GM12878 (cell line): ENCODE measurements around the gene PRDM8. TPM values are rescaled to one million over a fixed set of nuclear protein-coding genes. Genes with fewer than 3 reads are reported as not detected.
A peak's percentile ranks its signal among the peaks of the same experiment; 100 is the strongest.

Source experiments
- ATAC-seq: fragments of 200-7000 bp; cut with Tn5 transposase; 3 replicates; pipeline ENCODE4 v1.9.1; 2020; ENCODE audit warnings: mild to moderate bottlenecking, moderate library complexity
- BruUV-seq: library from RNA; stranded (reverse); fragments of 400-500 nt; replicated peaks from 2 replicates; lab custom pipeline; 2021; lab: Mats Ljungman, UMichigan
- CTCF ChIA-PET: fragments of 300-600 bp; sonication (Branson Sonifier 250); formaldehyde crosslinking; extraction: SDS; loops from one replicate; lab custom pipeline; 2021; ENCODE audit warnings: inconsistent platforms; lab: Yijun Ruan, JAX
- POLR2A ChIA-PET: fragments of 350-600 bp; formaldehyde crosslinking; extraction: SDS; loops from one replicate; lab custom pipeline; 2021; ENCODE audit warnings: inconsistent platforms; lab: Charles Lee
- RAD21 ChIA-PET: fragments of 300-600 bp; sonication (Branson Sonifier 250); formaldehyde crosslinking; loops from one replicate; lab custom pipeline; 2023; ENCODE audit warnings: antibody characterized with exemption; ENCODE audit not compliant: unreplicated experiment; lab: Charles Lee
- SMC1A ChIA-PET: fragments of 300-600 bp; sonication (Branson Sonifier 250); formaldehyde crosslinking; loops from one replicate; lab custom pipeline; 2023; ENCODE audit not compliant: unreplicated experiment, uncharacterized antibody; lab: Charles Lee
- DNase-seq: peaks from one replicate; pipeline ENCODE4 v3.0.0-alpha.2; 2011; ENCODE audit warnings: low read depth, low spot score
- FAIRE-seq: peaks from 3 replicates; lab custom pipeline; 2011; peaks lifted over from hg19 to GRCh38; lab: Jason Lieb, UNC
- H2AFZ ChIP-seq: 2 replicates; pipeline ENCODE4 v1.6.0; 2011; ENCODE audit warnings: low read depth, low read length, control low read depth; ENCODE audit not compliant: control insufficient read depth
- H3K27ac ChIP-seq: 2 replicates; pipeline ENCODE4 v1.5.1; 2011; ENCODE audit warnings: control low read depth; ENCODE audit not compliant: control insufficient read depth, insufficient read depth
- H3K27me3 ChIP-seq, 2 experiments: replicated peaks in 1 of 2; 2 replicates each; pipeline versions ENCODE4 v1.6.0 to v1.6.1; 2011; ENCODE audit warnings: low read length in 1 of 2; ENCODE audit not compliant: control insufficient read depth in 2 of 2, insufficient read depth in 2 of 2
- H3K36me3 ChIP-seq, 2 experiments: 2 replicates each; pipeline ENCODE4 v1.5.1; 2011; ENCODE audit warnings: low read length in 1 of 2; ENCODE audit not compliant: control insufficient read depth in 2 of 2, insufficient read depth in 2 of 2
- H3K4me1 ChIP-seq: 2 replicates; pipeline ENCODE4 v1.6.1; 2011; ENCODE audit warnings: mild to moderate bottlenecking, low read length, moderate library complexity, mixed read lengths; ENCODE audit not compliant: control insufficient read depth, insufficient read depth
- H3K4me2 ChIP-seq: 2 replicates; pipeline ENCODE4 v1.6.0; 2011; ENCODE audit warnings: control low read depth; ENCODE audit not compliant: control insufficient read depth, insufficient read depth
- H3K4me3 ChIP-seq: fragments of 200-600 bp; sonication (generic); 2 replicates; pipeline ENCODE4 v1.5.1; 2016
- H3K79me2 ChIP-seq: 2 replicates; pipeline ENCODE4 v1.6.0; 2011; ENCODE audit warnings: low read length; ENCODE audit not compliant: control insufficient read depth, insufficient read depth
- H3K9ac ChIP-seq: 2 replicates; pipeline ENCODE4 v1.8.0; 2011; ENCODE audit warnings: low read length, control low read depth, mixed read lengths; ENCODE audit not compliant: control insufficient read depth, insufficient read depth
- H3K9me3 ChIP-seq: replicated peaks from 3 replicates; pipeline ENCODE4 v1.5.1; 2011; ENCODE audit warnings: mild to moderate bottlenecking, low read length; ENCODE audit not compliant: control insufficient read depth, insufficient read depth
- H4K20me1 ChIP-seq: 2 replicates; pipeline ENCODE4 v1.6.0; 2011; ENCODE audit not compliant: control insufficient read depth, insufficient read depth
- ATF2 ChIP-seq: IDR thresholded peaks from 2 replicates; pipeline ENCODE4 v1.6.1; 2012; ENCODE audit warnings: low read length, inconsistent platforms
- BCLAF1 ChIP-seq: fragments of 450-650 bp; IDR thresholded peaks from 2 replicates; pipeline ENCODE4 v1.6.1; 2017; ENCODE audit warnings: antibody characterized with exemption, mild to moderate bottlenecking, moderate library complexity
- BMI1 ChIP-seq: fragments of 450-650 bp; IDR thresholded peaks from 2 replicates; pipeline ENCODE4 v1.6.1; 2016; ENCODE audit warnings: mild to moderate bottlenecking, moderate library complexity, borderline replicate concordance
- CHD1 ChIP-seq: IDR thresholded peaks from 2 replicates; pipeline ENCODE4 v1.6.1; 2012; ENCODE audit warnings: low read depth, low read length, improper control_type of control experiment
- CHD2 ChIP-seq: IDR thresholded peaks from 2 replicates; pipeline ENCODE4 v1.6.1; 2011; ENCODE audit warnings: low read depth, low read length, improper control_type of control experiment, borderline replicate concordance
- CTCF ChIP-seq, 3 experiments: IDR thresholded peaks in 2 of 3; conservative IDR thresholded peaks in 1 of 3; 2 replicates each; pipeline ENCODE4 v1.5.1; 2011; ENCODE audit warnings: low read depth in 3 of 3, low read length in 3 of 3, mild to moderate bottlenecking in 3 of 3, control low read depth in 2 of 3, moderate library complexity in 2 of 3, inconsistent platforms in 1 of 3, mixed read lengths in 1 of 3; ENCODE audit not compliant: control insufficient read depth in 2 of 3, insufficient read depth in 1 of 3; ENCODE audit errors: extremely low read depth in 1 of 3
- EED ChIP-seq: sonication (generic); IDR thresholded peaks from 2 replicates; pipeline ENCODE4 v1.6.1; 2016; ENCODE audit warnings: antibody characterized with exemption, low read depth
- FOXK2 ChIP-seq: fragments of 450-650 bp; IDR thresholded peaks from 2 replicates; pipeline ENCODE4 v1.6.1; 2017; ENCODE audit warnings: mild to moderate bottlenecking, moderate library complexity
- GABPA ChIP-seq: IDR thresholded peaks from 2 replicates; pipeline ENCODE4 v1.6.1; 2014; ENCODE audit warnings: antibody characterized with exemption, low read depth, mild to moderate bottlenecking, inconsistent platforms
- HCFC1 ChIP-seq: fragments of 150-350 bp; IDR thresholded peaks from 2 replicates; pipeline ENCODE4 v1.6.1; 2014; ENCODE audit warnings: low read length
- HDAC6 ChIP-seq: fragments of 200-600 bp; sonication (generic); IDR thresholded peaks from one replicate; pipeline ENCODE4 v1.8.0; 2017; ENCODE audit warnings: antibody characterized with exemption; ENCODE audit not compliant: unreplicated experiment
- MAX ChIP-seq: IDR thresholded peaks from 2 replicates; pipeline ENCODE4 v1.6.1; 2012; ENCODE audit warnings: low read depth, low read length, improper control_type of control experiment
- MTA2 ChIP-seq: fragments of 450-650 bp; IDR thresholded peaks from 2 replicates; pipeline ENCODE4 v1.6.1; 2016; ENCODE audit warnings: low read depth, mild to moderate bottlenecking, moderate library complexity
- SIN3A ChIP-seq: IDR thresholded peaks from 2 replicates; pipeline ENCODE4 v1.6.1; 2012; ENCODE audit warnings: low read depth, low read length, improper control_type of control experiment
- SMAD5 ChIP-seq: IDR thresholded peaks from 2 replicates; pipeline ENCODE4 v1.6.1; 2016; ENCODE audit warnings: antibody characterized with exemption, low read depth
- SMARCA5 ChIP-seq: fragments of 450-650 bp; IDR thresholded peaks from 2 replicates; pipeline ENCODE4 v1.6.1; 2017; ENCODE audit warnings: mild to moderate bottlenecking
- TAF1 ChIP-seq: IDR thresholded peaks from 2 replicates; pipeline ENCODE4 v1.6.1; 2011; ENCODE audit warnings: mild to moderate bottlenecking, low read depth, low read length, borderline replicate concordance
- ZSCAN29 ChIP-seq: fragments of 450-650 bp; IDR thresholded peaks from 2 replicates; pipeline ENCODE4 v1.6.1; 2017; ENCODE audit warnings: mild to moderate bottlenecking, moderate library complexity
- WGBS: methylation state at CpG from one replicate; pipeline ENCODE4 v1.1.6; 2016; ENCODE audit warnings: low lambda C conversion rate; ENCODE audit not compliant: insufficient replicate concordance, insufficient coverage; ENCODE audit errors: missing lambda C conversion rate; 5-methylcytosine and 5-hydroxymethylcytosine counted together
- in situ Hi-C: fragments of 300-500 bp; cut with MboI; formaldehyde crosslinking; loops from 9 replicates; pipeline ENCODE4 v1.14.3; 2018; ENCODE audit warnings: mixed read lengths
- intact Hi-C: fragments of 100-400 bp; cut with micrococcal nuclease; formaldehyde crosslinking; loops from one replicate; pipeline ENCODE4 v1.14.2; 2022; ENCODE audit not compliant: unreplicated experiment
- polyA plus RNA-seq, 11 experiments: library from polyadenylated mRNA; depleted of rRNA in 4 of 11; unstranded in 6 of 11; stranded (reverse) in 5 of 11; fragments of >200 nt; fragmentation: Nextera tagmentation in 4 of 11; fragmentation: Illumina TruSeq in 1 of 11; extraction: Ambion mirVana in 4 of 11; extraction: Trizol in 1 of 11; gene quantifications; 1 replicate in 1 of 11; 2 replicates in 10 of 11; pipeline versions ENCODE4 v1.2.1 to v1.2.3, GENCODE V29; 2011 to 2016; ENCODE audit warnings: inconsistent platforms in 2 of 11, missing spikeins in 2 of 11, low read depth in 1 of 11
- total RNA-seq, 4 experiments: library from RNA; depleted of rRNA in 3 of 4; stranded (reverse); fragments of >200 nt in 3 of 4; fragmentation: Illumina TruSeq in 1 of 4; extraction: Trizol in 1 of 4; gene quantifications; 2 replicates each; pipeline versions ENCODE4 v1.2.1 to v1.2.3, GENCODE V29; 2013 to 2021

The PRDM8 gene
- total and polyA plus RNA-seq, 10 of the 15 experiments (the other 5 are each of a cell fraction or from before 2014, with no cell fraction given), result 0.09 to 1.6 (median 0.40) TPM

GRCh38 chr4:80184053-80184824 lies 13.1 kb upstream of the PRDM8 start:
- ATAC-seq, result peak; percentile 98
- ChIA-PET RAD21 (interaction anchor here (0.7 to 2.6 kb wide), 8 partner anchors 11 to 266 kb away, joined by 3 to 15 read pairs (median 4); no protein-coding TSS in a partner anchor), SMC1A (interaction anchor here (0.7 to 6.0 kb wide), 9 partner anchors 11 to 272 kb away, joined by 3 to 55 read pairs (median 10); no protein-coding TSS in a partner anchor), CTCF (interaction anchor here (0.6 to 4.9 kb wide), 25 partner anchors 11 to 1232 kb away, joined by 3 to 63 read pairs (median 4); no protein-coding TSS in a partner anchor), POLR2A (interaction anchor here (1.0 kb wide), 1 partner anchor 111 kb away, joined by 3 read pairs; the partner anchor contains the start of gene ANTXR2)
- Histone ChIP-seq H4K20me1 (no peaks in the 10 kb centered on the region), H3K4me2 (peak overlapping the region; percentile 88), H3K36me3 (no peaks in the 10 kb centered on the region), H3K79me2 (no peaks in the 10 kb centered on the region), H3K27me3 (peaks cover 8 to 10% of the 10 kb centered on the region in 2 experiments), H2AFZ (peak overlapping the region; percentile 81), H3K27ac (no peak overlapping the region), H3K4me1 (peaks cover 8% of the 10 kb centered on the region), H3K9me3 (no peaks in the 10 kb centered on the region; the same call in 2 of the 3 replicates), H3K9ac (peak overlapping the region; percentile 2; the same call in 1 of the 2 replicates), H3K4me3 (peak overlapping the region; percentile 87)
- no TSS peak for BruUV-seq
- FAIRE-seq, result peak; percentile 35
- in situ Hi-C loops (no loop called here), intact Hi-C loops (loop anchor here (1.0 to 2.0 kb wide), 3 partner anchors 59 to 267 kb away; partner anchors contain the start of gene ANTXR2)
- DNase-seq, result no peak
- 1% methylated on average over 32 of the region's 46 CpGs for WGBS
- TF ChIP-seq EED (peak; percentile 12; the same call in 1 of the 2 replicates), ATF2 (no peak), GABPA (no peak), CHD1 (no peak), SMARCA5 (peak; percentile 93), TAF1 (no peak), MTA2 (peak; percentile 62), MAX (no peak), CTCF (IDR thresholded peaks at IDR 0.05 in 2 of 3, conservative IDR thresholded peaks at IDR 0.05 in 1 of 3; ENCODE audit: control insufficient read depth in 2 of 3, extremely low read depth in 1 of 3, insufficient read depth in 1 of 3, low read depth in 3 of 3, low read length in 3 of 3) (peak; percentile 85 to 87 (median 86)), SMAD5 (no peak), BCLAF1 (no peak), ZSCAN29 (no peak), BMI1 (no peak), HCFC1 (no peak), FOXK2 (no peak), CHD2 (no peak), HDAC6 (no peak), SIN3A (no peak)
